Inflammatory macrophage (primary cell): ENCODE results near the gene PPY.
A peak's percentile ranks its signal among the peaks of the same experiment; 100 is the strongest.

Source experiments
- DNase-seq, 2 donors: peaks; one replicate each; pipeline ENCODE4 v3.0.0-alpha.2; 2020 to 2022

PPY gene

GRCh38 chr17:43928609-43929008, 13.7 kb downstream of the PPY start:
- DNase-seq = no peak

- peak in 1 of 2 donors; percentile 19 for DNase-seq
Observed at GRCh38 chr17:43927929-43928328, 14.3 kb downstream of the PPY start.

GRCh38 chr17:43927060-43927864, 15.0 kb downstream of the PPY start:
- DNase-seq = no peak

- no peak for DNase-seq
Observed at GRCh38 chr17:43924558-43924957, 17.7 kb downstream of the PPY start.

GRCh38 chr17:43920500-43921095, 21.7 kb downstream of the PPY start:
- no peak for DNase-seq

- DNase-seq = no peak
Observed at GRCh38 chr17:43918026-43918389, 24.3 kb downstream of the PPY start.

- DNase-seq = peak; percentile 36 to 54
Observed at GRCh38 chr17:43917348-43918025, 24.8 kb downstream of the PPY start.

GRCh38 chr17:43917016-43917347, 25.3 kb downstream of the PPY start:
- DNase-seq = no peak

- no peak for DNase-seq
Observed at GRCh38 chr17:43916385-43916784, 25.9 kb downstream of the PPY start.

- DNase-seq = no peak
Observed at GRCh38 chr17:43915559-43915958, 26.7 kb downstream of the PPY start.

- no peak for DNase-seq
Observed at GRCh38 chr17:43914451-43914850, 27.8 kb downstream of the PPY start.

GRCh38 chr17:43913584-43913983, 28.7 kb downstream of the PPY start:
- no peak for DNase-seq

GRCh38 chr17:43912635-43913304, 29.5 kb downstream of the PPY start:
- DNase-seq = no peak

- DNase-seq = no peak
Observed at GRCh38 chr17:43911904-43912303, 30.4 kb downstream of the PPY start.

GRCh38 chr17:43909537-43910231, 32.6 kb downstream of the PPY start:
- no peak for DNase-seq

- DNase-seq = no peak
Observed at GRCh38 chr17:43907998-43908721, 34.1 kb downstream of the PPY start.

- DNase-seq = no peak
Observed at GRCh38 chr17:43907425-43907981, 34.8 kb downstream of the PPY start, which contains the start of gene MPP2. Gene MPP2, minus strand, starts transcription at chr17:43907536. Its CDS starts 3,076 bp downstream, at chr17:43904460.

- no peak for DNase-seq
Observed at GRCh38 chr17:43906951-43907424, 35.3 kb downstream of the PPY start.

- DNase-seq = no peak
Observed at GRCh38 chr17:43905985-43906852, 36.1 kb downstream of the PPY start.

GRCh38 chr17:43905400-43905984, 36.8 kb downstream of the PPY start:
- no peak for DNase-seq
